Measurements from ENCODE around the gene UNK.

- TF ChIP-seq CTCF (IDR thresholded peaks at IDR 0.05; ENCODE audit: low read depth, low read length, missing input control): no peak
- no peak for TF ChIP-seq HNF4G (IDR thresholded peaks at IDR 0.05)
- TF ChIP-seq, protein P1, sequence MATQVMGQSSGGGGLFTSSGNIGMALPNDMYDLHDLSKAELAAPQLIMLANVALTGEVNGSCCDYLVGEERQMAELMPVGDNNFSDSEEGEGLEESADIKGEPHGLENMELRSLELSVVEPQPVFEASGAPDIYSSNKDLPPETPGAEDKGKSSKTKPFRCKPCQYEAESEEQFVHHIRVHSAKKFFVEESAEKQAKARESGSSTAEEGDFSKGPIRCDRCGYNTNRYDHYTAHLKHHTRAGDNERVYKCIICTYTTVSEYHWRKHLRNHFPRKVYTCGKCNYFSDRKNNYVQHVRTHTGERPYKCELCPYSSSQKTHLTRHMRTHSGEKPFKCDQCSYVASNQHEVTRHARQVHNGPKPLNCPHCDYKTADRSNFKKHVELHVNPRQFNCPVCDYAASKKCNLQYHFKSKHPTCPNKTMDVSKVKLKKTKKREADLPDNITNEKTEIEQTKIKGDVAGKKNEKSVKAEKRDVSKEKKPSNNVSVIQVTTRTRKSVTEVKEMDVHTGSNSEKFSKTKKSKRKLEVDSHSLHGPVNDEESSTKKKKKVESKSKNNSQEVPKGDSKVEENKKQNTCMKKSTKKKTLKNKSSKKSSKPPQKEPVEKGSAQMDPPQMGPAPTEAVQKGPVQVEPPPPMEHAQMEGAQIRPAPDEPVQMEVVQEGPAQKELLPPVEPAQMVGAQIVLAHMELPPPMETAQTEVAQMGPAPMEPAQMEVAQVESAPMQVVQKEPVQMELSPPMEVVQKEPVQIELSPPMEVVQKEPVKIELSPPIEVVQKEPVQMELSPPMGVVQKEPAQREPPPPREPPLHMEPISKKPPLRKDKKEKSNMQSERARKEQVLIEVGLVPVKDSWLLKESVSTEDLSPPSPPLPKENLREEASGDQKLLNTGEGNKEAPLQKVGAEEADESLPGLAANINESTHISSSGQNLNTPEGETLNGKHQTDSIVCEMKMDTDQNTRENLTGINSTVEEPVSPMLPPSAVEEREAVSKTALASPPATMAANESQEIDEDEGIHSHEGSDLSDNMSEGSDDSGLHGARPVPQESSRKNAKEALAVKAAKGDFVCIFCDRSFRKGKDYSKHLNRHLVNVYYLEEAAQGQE (IDR thresholded peaks at IDR 0.05): peak; percentile 36
- peak; percentile 48 for TF ChIP-seq YY1 (IDR thresholded peaks at IDR 0.05)
- no peak for TF ChIP-seq EGR1 (IDR thresholded peaks at IDR 0.05; ENCODE audit: low read depth in 2 of 2)
- peak; percentile 21 for TF ChIP-seq TAF1 (conservative IDR thresholded peaks at IDR 0.05)
- no peak for TF ChIP-seq RAD21 (IDR thresholded peaks at IDR 0.05)
These were observed 4.4 kb upstream of the UNK start for GRCh38 chr17:75779987-75780889.
